Ishikawa (cell line): ENCODE results near the gene MIEN1.

Experiments
- CEBPB ChIP-seq: IDR thresholded peaks from 2 replicates; pipeline ENCODE4 v1.6.1; 2012
- EGR1 ChIP-seq: IDR thresholded peaks from 2 replicates; pipeline ENCODE4 v1.6.1; 2012
- EP300 ChIP-seq: IDR thresholded peaks from 2 replicates; pipeline ENCODE4 v1.6.1; 2012; ENCODE audit warnings: borderline replicate concordance
- FOXM1 ChIP-seq: IDR thresholded peaks from 2 replicates; pipeline ENCODE4 v1.6.1; 2012; ENCODE audit warnings: low read depth, borderline replicate concordance
- MAX ChIP-seq: IDR thresholded peaks from 2 replicates; pipeline ENCODE4 v1.6.1; 2012
- NFIC ChIP-seq: IDR thresholded peaks from 2 replicates; pipeline ENCODE4 v1.6.1; 2012
- RAD21 ChIP-seq: IDR thresholded peaks from 2 replicates; pipeline ENCODE4 v1.6.1; 2012; ENCODE audit warnings: low read depth
- REST ChIP-seq: IDR thresholded peaks from 2 replicates; pipeline ENCODE4 v1.6.1; 2012; ENCODE audit warnings: low read depth, mild to moderate bottlenecking
- TAF1 ChIP-seq: IDR thresholded peaks from 2 replicates; pipeline ENCODE4 v1.6.1; 2012; ENCODE audit warnings: low read depth, mild to moderate bottlenecking
- TCF12 ChIP-seq: IDR thresholded peaks from 2 replicates; pipeline ENCODE4 v1.6.1; 2012; ENCODE audit warnings: low read depth
- TEAD4 ChIP-seq: IDR thresholded peaks from 2 replicates; pipeline ENCODE4 v1.6.1; 2012
- USF1 ChIP-seq: IDR thresholded peaks from 2 replicates; pipeline ENCODE4 v1.6.1; 2012
- YY1 ChIP-seq: IDR thresholded peaks from 2 replicates; pipeline ENCODE4 v1.6.1; 2012; ENCODE audit warnings: low read depth
- ZBTB7A ChIP-seq: IDR thresholded peaks from 2 replicates; pipeline ENCODE4 v1.6.1; 2012; ENCODE audit warnings: low read depth

- TF ChIP-seq CEBPB, result no peak
- no peak for TF ChIP-seq ZBTB7A
- TF ChIP-seq EP300, result no peak
- no peak for TF ChIP-seq REST
- TF ChIP-seq RAD21, result peak; percentile 2; the same call in 1 of the 2 replicates
- peak; percentile 26; the same call in 1 of the 2 replicates for TF ChIP-seq NFIC
- no peak for TF ChIP-seq USF1
- peak; percentile 60 for TF ChIP-seq TAF1
- no peak; the same call in 1 of the 2 replicates for TF ChIP-seq MAX
- TF ChIP-seq YY1, result peak; percentile 74
- TF ChIP-seq TEAD4, result no peak
- no peak for TF ChIP-seq FOXM1
- peak; percentile 72 for TF ChIP-seq TCF12
- no peak for TF ChIP-seq EGR1
Observed at GRCh38 chr17:39687546-39688474, 42.5 kb downstream of the MIEN1 start, which contains the start of gene PGAP3.
